Activated T-cell treated with anti-CD3 and anti-CD28 coated beads for 48 hours (primary cell): ENCODE results near the gene CHCHD3.
"Not testable (repeated sequence)": the region's sequence is repeated elsewhere in the genome, so short reads cannot be mapped to it uniquely, and the experiment has no call there.

Experiments used
- DNase-seq: peaks from one replicate; pipeline ENCODE4 v3.0.0-alpha.2; 2020; ENCODE audit warnings: low read depth

CHCHD3 gene

DNA sequence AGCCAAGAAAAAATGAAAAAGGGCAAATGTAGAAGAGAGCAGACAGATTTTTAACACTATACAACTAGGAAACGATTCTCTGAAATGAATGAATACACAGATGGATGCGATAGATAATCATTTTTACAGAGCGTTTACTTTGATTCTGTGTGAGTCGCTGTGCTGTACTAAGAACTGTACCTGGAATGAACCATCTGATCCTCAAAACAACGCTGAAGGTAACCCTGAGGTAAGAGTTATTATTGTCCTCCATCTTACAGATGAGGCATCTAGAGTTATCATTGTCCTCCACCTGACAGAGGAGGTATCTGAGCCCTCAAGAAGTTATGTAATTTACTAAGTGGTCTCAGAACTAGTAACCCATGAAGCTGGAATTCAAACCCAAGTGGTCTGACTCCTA lies 80.2 kb downstream of the CHCHD3 start:
- DNase-seq: no peak

DNA sequence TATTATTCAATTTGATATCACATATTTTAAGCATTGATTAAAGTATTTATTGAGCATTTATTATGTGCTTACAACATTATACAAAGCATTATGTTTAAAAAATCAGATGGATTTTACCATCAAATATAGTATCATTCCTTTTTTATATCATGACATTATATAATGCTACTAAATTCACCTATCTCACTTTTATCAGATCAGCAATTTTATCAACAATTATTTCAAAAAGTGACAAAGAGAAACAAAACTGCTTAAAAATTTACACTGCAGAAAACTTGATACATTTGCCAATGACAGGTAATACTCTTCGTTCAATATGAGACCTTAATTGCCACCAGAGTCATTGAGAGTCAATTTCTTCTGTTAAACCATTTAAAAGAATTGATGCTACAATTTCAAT lies 82.0 kb downstream of the CHCHD3 start:
- no peak for DNase-seq

DNA sequence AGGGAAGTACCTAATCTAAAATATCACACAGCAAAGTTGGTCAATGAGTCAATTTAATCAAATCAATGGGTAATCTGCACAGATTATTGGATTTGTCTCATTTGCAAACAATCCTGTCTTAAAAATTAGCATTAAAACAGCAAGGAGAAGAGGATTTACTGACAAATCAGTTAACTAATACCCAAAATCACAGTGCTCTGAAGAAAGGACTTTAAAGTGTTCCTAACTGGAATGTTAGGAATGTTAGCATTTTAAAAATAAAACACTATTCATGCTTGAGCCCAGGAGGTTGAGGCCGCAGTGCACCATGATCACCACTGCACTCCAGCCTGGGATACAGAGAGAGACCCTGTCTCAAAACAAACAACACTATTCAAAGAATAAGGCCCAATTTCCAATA lies 83.1 kb downstream of the CHCHD3 start:
- DNase-seq: no peak

DNA sequence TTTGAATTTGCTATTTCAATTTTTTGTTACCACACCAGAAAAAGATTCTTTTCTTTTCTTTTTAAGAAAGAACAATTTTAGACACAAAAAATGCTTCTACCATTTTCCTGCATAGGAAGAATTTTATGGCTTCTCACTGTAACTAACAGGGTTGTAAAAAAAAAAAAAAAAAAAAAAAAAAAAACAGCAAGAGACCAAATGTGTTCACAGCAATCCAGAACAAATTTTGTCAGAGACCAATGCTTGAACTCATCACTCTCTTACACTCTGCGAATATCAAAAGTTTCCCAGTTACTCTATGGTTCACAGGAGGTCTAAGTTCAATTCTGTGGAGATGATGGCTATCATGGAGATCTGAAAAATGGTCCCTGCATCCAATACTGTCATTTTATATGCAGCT lies 84.4 kb downstream of the CHCHD3 start:
- DNase-seq: no peak

DNA sequence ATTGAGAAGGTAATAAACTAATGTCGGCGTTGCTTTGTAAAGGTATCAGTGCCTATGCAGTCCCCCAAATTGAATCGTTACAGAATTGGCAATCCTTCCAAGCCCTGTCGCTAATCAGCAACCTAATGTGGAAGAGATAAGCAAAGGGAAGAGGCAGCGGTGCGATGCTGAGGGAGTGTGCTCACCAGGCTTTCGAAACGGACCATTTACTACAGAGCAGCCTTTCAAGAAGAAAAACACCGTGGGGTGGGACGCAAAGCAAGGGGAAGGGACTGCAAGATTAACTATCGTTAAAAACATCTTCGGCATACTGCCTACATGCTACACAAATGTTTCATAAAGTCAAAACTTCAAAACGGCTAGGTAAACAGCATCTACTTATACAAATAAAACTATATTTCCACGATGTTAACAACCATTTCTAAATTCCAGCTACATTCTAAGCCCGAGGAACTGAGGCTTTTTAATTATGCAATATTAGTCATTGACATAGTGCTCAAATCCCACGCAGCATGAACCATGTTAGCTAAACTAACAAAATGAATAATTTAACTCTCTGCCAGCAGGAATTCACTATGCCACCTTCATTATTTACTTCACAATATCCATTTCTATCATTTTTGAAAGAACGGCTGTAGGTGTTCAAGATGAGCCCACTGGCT lies 85.2 kb downstream of the CHCHD3 start:
- no peak for DNase-seq

DNA sequence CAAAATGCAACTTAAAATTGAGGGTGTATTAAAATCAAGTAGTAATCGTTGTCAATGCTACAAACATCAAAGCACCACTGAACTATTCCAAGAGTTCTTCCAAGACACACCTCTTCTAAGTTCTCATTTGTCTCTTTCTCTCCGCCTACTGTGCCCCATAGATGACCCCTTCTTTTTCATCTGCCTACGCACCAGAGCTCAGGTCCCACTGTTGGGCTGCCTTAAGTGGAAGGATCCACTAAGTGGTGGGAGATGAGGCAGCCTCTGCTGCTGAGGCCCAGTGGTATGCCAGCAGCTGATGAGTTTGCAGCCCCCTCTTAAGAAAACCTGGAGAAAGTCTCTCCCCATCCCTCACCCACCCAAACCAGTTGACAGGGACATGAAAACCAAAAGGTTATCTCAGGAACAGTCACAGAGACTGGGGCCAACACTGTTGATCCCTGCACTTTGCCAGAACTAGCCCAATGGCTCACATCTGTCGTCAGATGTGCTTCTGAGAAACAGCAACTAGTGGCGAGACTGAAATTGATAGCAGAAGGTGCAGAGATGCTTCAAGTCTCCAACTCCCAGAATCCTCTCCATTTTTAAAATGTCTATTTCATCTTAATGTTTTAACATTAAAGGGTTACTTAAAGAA lies 88.4 kb downstream of the CHCHD3 start:
- no peak for DNase-seq

DNA sequence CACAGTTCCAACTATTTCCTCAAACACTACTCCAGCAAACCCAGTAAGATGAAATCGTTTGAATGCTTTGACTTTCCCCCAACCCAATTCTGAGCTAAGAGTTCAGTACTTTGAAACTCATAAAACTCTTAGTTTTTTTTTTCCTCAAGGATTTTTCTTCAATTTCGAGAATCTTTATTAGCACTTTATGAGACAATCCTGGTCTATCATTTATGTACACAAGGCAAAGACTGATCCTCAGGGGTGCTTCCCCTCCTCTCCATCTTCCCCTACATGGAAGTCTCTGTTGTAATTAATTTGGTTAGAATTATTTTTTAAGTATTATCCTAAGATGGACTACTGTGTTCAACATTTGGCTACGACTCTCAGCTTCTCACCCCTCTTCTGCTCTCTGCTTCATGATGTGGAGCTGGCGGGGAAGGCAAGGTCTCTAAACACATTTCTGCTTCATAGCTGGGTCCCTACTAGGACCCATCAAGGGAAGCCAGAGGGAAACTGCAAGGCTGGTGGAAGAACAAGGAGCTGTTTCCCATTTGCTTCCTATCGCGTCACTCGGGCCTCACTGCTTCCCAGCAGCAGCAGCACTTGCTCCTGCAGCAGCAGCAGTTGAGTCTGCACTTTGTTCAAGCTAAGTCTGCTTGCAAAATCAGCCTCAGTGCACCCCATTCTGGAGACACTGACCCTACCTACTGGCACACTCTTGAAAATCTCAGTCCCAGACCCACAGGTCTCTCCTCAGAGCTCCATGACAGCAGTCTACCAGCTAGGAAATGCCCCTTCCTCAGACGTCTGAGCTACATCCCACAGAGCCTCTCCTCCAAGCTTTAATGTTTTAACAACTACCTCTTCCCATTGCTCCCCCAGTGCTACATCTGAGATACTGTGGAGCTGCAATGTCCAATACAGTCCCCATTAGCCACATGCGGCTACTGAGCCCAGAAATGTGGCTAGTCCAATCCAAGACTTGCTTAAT lies 90.0 kb downstream of the CHCHD3 start:
- DNase-seq: no peak

DNA sequence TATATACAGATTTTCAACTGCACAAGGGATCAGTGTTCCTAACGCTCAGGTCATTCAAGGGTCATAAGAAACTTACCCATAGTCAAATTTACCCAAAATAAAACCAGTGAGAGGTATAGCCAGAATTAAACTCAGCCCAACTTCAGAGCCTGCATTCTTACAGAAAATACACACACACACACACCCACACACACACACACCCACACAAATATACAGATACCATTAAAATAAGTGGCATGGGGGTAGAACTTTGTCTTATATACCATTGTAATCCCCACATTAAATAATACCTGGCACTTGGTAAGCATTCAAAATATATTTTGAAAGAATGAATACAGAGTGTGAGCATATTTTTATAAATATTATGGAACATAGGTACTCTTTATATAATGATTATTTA lies 93.8 kb downstream of the CHCHD3 start:
- DNase-seq: no peak

DNA sequence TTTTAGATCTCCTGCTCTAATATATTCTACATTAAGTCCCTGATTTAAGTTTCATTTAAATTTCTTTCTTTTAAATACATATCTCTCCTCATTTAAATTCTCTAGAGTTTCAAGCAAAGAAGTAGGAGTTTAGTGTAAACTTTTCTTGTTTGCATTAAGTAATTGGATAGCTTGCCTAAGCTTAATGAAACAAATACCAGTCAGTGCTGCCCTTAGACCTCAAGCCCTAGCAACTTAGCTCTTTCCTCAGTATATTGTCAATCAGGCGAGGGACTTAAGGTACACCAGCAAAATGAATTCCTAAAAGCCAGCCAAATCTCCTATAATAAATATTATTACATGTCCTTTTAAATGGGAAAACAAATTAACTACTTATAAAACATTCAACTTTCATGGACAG lies 101.5 kb downstream of the CHCHD3 start:
- DNase-seq: no peak

DNA sequence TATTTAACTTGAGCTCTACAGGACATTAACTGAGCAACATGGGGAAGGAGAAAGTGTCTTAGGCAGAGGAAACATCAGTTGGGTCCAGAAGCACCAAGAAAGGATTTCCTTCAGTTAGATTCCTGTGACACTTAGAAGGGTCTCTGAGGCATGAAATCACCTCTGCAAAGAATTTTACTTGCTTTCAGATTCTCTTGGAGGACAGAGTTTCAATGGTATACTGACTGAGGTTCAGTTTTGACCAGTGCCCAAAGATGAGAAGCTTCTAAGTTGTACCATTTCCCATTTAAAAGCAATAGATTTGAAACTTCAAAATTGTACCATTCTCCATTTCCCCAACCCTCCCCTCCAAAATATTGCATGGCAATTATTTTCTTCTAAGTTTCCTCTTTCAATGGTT lies 102.4 kb downstream of the CHCHD3 start:
- DNase-seq: no peak

DNA sequence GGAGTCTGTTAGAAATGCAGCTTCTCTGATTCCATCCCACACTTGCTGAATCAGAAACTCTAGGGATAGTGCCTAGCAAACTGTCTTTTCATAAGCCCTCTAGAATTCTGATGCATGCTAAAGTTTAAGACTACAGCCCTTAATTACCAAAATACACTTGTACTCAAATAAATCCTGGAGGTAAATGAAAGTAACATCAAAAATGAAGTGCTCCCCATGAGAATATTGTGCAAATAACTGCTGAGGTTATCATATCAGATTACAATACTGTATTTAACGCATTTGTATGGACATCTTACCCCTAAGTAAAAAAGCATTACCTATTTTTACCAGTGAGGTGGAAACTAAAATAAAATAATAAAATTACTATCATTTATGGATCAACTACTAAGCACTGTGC lies 104.7 kb downstream of the CHCHD3 start:
- no peak for DNase-seq

DNA sequence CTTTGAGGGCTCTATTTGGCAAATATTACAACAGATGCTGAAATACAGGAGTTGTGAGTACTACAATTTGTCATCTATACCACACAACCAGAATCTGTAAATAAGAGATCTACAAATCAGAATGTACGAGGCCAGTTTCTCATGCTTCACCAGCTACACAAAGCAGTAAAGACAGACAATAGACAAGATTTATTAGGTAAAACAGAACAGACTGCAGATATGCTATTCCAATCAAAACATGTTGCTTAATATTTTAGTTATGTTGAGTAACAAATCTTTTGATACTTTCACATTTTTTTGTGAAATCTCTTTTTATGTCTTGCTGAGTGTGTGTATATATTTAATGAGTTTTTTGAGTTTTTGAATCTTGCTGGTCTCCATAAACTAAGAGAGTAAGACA lies 109.1 kb downstream of the CHCHD3 start:
- no peak for DNase-seq

DNA sequence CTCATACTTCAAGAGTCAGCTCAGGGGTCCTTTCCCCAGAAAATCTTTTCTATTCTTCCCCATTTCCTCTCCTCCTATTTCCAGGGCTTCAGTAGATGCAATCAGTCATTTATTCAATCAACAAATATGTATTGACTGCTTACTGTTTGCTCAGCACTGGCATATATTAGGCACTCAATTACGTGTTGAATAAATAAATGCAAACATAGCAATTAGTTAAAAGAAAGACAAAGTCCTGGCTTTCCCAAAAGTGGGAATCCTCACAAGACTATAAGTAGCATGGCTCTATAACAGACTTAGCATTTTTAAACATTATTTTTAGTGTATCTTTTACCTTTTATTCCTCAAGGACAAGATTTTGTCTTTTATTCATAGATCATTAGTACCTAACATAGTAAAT lies 111.6 kb downstream of the CHCHD3 start:
- DNase-seq: no peak

DNA sequence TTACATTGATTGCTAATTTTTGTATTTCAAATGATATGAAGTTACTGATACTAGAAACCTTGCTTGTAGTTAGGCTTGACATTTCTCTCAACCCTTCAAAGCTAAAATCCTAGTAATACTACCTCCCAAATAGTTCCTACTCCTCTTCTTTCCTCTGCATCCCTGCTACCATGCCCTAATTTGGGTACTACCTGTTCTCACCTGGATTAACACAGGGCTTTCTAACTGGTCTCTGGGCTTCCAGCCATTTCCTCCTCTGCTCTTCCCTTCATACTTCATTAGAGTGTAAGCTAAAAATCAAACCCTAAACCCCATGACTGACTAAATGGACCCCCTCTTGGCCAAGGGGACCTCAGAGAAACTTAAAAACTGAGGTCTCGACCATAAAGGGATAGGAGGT lies 112.4 kb downstream of the CHCHD3 start:
- no peak for DNase-seq

DNA sequence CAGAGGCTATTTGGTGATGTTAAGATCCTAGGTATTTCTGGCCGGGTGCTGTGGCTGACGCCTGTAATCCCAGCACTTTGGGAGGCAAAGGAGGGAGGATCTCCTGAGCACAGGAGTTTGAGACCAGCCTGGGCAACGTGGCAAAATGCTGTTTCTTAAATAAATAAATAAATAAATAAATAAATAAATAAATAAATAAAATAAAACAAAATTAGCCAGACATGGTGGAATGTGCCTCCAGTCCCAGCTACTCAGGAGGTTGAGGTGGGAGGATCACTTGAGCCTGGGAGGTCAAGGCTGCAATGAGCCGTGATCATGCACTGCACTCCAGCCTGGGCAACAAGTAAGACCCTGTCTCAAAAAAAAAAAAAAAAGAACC lies 114.4 kb downstream of the CHCHD3 start:
- DNase-seq: not testable (repeated sequence)

DNA sequence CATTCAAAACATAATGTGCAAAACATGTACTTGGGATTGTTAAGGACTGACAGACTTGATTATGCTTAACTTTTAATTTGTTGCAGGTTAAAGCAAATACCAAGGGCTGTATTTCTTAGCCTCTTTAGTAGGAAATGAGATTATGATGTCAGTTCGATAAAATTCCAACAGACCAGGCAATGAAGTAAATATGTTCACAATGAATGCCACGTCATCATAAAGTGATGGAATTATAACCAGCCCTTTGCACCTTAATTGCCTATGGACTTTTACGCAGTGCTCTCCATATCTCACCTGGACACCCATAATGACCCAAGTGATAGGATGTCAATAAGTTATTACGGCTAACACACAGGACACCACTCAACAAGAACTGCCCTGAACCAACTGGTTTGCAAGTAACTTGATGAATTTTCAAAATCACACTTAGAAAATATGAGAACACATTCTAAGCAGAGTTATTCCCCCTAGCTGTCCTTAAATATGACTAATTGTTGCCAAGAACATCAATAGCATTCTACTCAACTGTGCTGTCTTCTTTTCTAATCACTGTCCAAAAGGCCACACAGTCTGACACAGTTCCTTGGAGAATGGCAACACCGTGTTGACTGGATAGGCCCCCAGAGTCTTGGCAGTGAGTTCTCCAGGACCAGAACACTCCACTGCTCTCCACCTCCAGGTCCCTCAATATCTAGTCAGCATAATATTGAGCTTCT lies 115.0 kb downstream of the CHCHD3 start:
- no peak for DNase-seq

DNA sequence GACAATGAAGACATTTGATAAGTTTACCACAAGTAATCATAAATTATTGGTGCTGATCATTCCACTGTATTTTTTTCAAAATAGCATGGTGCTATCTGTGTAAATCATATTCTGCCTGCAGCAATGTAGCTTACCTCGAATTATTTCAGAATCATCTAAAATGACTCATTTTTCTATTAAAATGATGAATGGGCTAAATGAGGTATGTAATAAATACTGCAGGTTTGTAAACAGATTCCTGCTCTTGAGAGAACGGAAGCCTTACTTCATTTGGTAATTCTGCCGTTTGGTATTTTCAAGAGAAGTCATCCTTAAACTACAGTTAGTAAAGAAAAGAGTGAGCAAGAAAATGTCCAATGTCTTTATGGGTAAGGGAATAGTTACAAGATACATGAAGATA lies 115.9 kb downstream of the CHCHD3 start:
- DNase-seq: no peak

DNA sequence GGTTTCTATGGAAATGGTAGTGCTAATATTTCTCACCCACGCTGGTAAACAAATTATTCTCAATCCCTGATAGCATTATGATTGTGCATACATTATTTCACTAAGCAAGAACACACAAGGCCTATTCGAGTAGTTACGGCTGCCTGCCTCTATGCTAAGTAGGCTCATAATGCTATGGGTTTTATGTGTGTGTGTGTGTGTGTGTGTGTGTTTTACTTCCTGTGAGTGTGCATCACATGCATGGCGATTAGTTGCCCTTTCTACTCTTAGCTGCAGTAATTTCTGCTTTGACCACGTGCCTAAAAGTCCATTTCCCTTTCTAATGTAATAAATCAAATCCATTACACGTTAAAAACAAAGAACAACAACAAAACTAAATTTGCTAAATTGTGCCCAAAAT lies 117.0 kb downstream of the CHCHD3 start:
- no peak for DNase-seq

DNA sequence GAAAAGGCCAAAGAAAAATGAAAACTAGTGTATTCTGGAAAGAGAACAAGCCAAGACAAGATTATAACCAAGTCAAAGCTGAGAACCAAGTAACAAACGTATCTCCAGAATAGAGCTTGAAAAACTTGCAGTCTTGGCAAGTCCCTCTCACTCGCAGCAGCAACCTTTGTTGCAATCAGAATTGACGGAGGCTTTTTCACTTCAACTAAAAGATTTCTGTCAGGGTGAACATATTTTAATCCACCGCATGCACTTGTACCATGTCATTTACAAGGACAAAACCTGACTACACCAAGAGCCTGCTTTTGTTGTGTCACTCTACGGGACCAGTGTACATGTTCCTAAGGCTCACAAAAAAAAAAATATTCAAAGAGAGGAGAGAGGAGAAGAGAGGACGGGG lies 122.0 kb downstream of the CHCHD3 start:
- DNase-seq: no peak

DNA sequence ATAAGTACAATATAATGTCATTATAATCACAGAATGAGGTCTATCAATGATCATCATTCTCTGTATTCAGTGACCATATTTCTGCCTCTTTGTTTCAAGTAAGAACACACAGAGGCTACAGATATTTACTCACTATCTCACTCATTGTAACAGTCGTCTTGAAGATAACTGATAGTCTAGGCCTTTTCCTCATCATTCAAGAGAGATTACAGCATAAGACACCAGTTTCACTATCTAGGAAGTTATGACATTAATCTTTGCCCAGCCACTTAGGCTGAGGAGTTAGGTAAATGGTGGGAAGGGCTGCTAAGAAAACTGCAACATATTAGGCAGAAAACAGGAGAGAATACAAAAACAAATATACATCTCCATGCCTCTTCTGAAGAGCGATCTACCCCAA lies 125.3 kb downstream of the CHCHD3 start:
- DNase-seq: no peak

DNA sequence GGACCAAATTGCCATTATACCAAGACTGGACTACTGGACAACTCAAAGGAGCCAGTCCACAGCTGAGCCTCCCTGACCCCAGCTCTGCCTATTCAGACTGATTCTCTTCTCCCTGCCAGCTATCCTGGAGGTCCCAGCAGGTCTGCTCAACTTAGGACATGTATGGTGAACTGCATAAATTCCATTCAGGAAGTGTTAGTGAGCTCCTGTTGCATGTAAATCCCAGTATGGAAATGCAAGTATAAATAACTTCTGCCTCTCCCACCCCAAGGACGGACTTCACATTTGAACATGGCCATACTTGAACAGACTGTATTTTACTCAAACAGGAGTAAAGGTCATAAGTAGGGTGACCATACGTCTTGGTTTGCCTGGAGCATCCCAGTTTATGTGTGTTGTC lies 128.4 kb downstream of the CHCHD3 start:
- DNase-seq: no peak

DNA sequence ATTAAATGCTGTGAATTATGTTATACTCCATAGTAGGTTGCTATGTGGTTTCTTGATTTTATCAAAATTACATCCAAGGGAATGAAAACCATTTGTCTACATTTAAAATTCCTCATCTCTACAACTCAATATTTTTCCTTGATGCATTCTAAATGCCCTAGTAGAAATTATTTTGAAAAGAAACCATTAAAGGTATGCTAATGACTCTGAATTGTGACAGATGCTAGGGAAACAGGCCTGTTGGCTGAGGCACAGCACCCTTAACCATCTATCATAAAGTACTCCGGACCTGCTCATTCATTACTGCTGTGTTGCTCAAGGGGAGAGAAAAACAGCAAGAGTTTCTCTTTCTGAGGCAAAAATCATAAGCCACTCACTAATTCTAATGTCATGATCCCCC lies 131.2 kb downstream of the CHCHD3 start:
- no peak for DNase-seq

DNA sequence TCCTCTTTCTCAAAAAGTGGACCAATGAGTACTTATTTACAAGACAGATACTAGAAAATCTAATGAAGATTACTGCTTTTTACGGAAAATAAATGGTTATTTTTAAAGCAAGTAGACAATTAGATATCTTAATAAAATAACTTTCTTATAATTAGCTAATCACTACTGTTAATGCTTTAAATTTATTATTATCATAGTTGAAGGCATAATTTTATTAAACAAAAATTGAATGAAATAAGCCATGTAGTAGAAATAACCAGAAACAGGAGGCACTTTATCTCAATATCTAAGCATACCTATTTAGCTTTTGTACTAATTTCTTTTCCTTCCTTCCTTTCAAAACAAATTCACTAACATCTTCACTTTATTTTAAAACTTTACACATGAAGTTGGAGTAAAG lies 134.9 kb downstream of the CHCHD3 start:
- DNase-seq: no peak
